ENCODE data around the gene SOS2. TPM values are rescaled to one million over a fixed set of nuclear protein-coding genes. Genes with fewer than 3 reads are reported as not detected.
"Not testable (repeated sequence)": the region's sequence is repeated elsewhere in the genome, so short reads cannot be mapped to it uniquely, and the experiment has no call there.

Gene SOS2
- polyA plus RNA-seq, 3 donors = 9.3 to 24.3 (median 12.0) TPM

DNA sequence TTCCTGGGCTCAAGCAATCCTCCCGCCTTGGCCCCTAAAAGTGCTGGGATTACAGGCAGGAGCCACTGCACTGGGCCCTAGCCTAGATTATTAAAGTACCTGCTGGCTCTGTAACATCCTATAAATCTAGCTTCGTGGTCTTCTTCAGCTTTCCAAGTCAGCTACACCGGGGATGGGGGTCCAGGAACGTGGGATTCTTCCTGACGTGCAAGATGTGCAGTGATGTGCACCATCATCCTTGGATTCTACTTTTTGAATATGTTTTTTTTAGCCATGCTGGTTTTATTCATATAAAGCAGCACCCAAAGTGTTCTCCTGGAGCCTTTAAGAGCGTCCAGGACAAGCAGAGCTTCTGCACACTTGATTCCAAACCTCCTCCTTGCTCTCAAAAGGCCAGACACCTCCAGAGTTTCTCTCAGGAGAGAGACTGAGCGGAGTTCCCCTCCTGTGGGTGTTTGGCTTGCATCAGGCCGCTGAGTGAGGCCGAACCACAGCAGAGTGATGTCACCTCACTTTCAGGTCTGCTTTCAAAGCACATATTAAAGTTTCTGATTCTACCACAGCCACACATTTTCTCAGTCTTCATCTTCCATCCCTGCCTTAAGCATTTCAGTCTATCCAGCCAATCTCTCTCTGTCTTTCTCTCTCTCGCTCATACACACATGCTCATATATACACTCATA is 148.5 kb downstream of the SOS2 start:
- TF ChIP-seq, protein P1, sequence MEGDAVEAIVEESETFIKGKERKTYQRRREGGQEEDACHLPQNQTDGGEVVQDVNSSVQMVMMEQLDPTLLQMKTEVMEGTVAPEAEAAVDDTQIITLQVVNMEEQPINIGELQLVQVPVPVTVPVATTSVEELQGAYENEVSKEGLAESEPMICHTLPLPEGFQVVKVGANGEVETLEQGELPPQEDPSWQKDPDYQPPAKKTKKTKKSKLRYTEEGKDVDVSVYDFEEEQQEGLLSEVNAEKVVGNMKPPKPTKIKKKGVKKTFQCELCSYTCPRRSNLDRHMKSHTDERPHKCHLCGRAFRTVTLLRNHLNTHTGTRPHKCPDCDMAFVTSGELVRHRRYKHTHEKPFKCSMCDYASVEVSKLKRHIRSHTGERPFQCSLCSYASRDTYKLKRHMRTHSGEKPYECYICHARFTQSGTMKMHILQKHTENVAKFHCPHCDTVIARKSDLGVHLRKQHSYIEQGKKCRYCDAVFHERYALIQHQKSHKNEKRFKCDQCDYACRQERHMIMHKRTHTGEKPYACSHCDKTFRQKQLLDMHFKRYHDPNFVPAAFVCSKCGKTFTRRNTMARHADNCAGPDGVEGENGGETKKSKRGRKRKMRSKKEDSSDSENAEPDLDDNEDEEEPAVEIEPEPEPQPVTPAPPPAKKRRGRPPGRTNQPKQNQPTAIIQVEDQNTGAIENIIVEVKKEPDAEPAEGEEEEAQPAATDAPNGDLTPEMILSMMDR (IDR thresholded peaks at IDR 0.05) = no peak
- peak; percentile 69 to 84 (median 71) for DNase-seq
- peaks cover 0 to 1% (median 0%) of the 10 kb centered on the region in 3 donors for H3K27me3 Mint-ChIP-seq (ENCODE audit: low read depth in 3 of 3)
- no peak overlapping the region for H3K4me3 Mint-ChIP-seq
- Histone ChIP-seq H3K27ac (ENCODE audit: low read depth in 1 of 2, low read length in 2 of 2) (peak overlapping the region; percentile 0 to 70), H2AFZ (ENCODE audit: insufficient read depth, low read depth, low read length, poor library complexity, severe bottlenecking) (peak overlapping the region; percentile 51), H3K27me3 (ENCODE audit: control insufficient read depth in 2 of 2, insufficient read depth in 2 of 2, low read length in 2 of 2) (no peaks in the 10 kb centered on the region), H3K4me1 (ENCODE audit: control insufficient read depth in 1 of 2, insufficient read depth in 2 of 2, low read length in 2 of 2) (peaks cover 15 to 24% of the 10 kb centered on the region in 2 donors), H3K79me2 (ENCODE audit: insufficient read depth, low read length) (no peaks in the 10 kb centered on the region), H3K4me3 (replicated peaks in 1 of 3; ENCODE audit: low read depth in 2 of 3, low read length in 3 of 3) (no peak overlapping the region), H3K9ac (ENCODE audit: insufficient read depth, low read length, poor library complexity, severe bottlenecking) (no peak overlapping the region), H4K20me1 (ENCODE audit: insufficient read depth, low read length) (no peaks in the 10 kb centered on the region), H3K36me3 (replicated peaks in 1 of 2; ENCODE audit: control insufficient read depth in 1 of 2, insufficient read depth in 2 of 2, low read length in 2 of 2) (no peaks in the 10 kb centered on the region), H3K4me2 (replicated peaks; ENCODE audit: extremely low read depth, low read length, poor library complexity, severe bottlenecking) (no peak overlapping the region), H3K9me3 (replicated peaks in 1 of 2; ENCODE audit: control insufficient read depth in 1 of 2, insufficient read depth in 1 of 2, low read length in 2 of 2) (no peaks in the 10 kb centered on the region)
- peak overlapping the region; percentile 58 to 89 (median 78) for H3K27ac Mint-ChIP-seq
- 47% methylated on average over 7 of the region's 10 CpGs for WGBS (ENCODE audit: insufficient coverage)
- peaks cover 6 to 13% of the 10 kb centered on the region in 2 donors for H3K36me3 Mint-ChIP-seq
- H3K4me1 Mint-ChIP-seq = peaks cover 23% of the 10 kb centered on the region
- intact Hi-C loops (cut with micrococcal nuclease) = no loop called here
- H3K9me3 Mint-ChIP-seq = peaks cover 0 to 5% (median 0%) of the 10 kb centered on the region in 7 donors

DNA sequence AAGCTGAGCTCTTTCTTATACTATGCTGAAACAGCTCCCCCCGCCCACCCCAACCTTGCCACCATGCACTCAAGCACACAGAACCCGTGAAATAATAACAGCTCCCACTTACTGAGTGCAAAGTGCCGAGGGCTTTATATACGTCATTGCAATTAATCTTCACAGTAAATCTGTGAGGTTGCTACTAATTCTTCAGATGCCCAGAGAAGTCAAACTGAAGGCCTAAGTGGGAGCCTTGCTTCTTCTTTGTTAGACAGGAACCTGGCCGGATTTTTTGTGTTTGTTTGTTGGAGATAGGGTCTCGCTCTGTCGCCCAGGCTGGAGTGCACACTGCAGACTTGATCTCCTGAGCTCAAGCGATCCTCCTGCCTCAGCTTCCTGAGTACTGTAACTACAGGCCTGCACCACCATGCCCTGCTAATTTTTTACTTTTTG is 149.1 kb downstream of the SOS2 start:
- peaks cover 13 to 18% of the 10 kb centered on the region in 2 donors for H3K4me1 ChIP-seq (ENCODE audit: control insufficient read depth in 1 of 2, insufficient read depth in 2 of 2, low read length in 2 of 2)
- no peak for DNase-seq
- 93% methylated on average over 5 of the region's 8 CpGs for WGBS (ENCODE audit: insufficient coverage)
- Mint-ChIP-seq H3K36me3 (peaks cover 6 to 12% of the 10 kb centered on the region in 2 donors), H3K4me3 (no peak overlapping the region), H3K9me3 (peaks cover 0 to 5% (median 0%) of the 10 kb centered on the region in 7 donors), H3K27ac (peak overlapping the region in 1 of 7 donors; percentile 89), H3K27me3 (ENCODE audit: low read depth in 3 of 3) (peaks cover 0 to 1% (median 0%) of the 10 kb centered on the region in 3 donors), H3K4me1 (peaks cover 20% of the 10 kb centered on the region)
- no peaks in the 10 kb centered on the region for H3K27me3 ChIP-seq (ENCODE audit: control insufficient read depth in 2 of 2, insufficient read depth in 2 of 2, low read length in 2 of 2)
- no peak overlapping the region for H3K9ac ChIP-seq (ENCODE audit: insufficient read depth, low read length, poor library complexity, severe bottlenecking)
- intact Hi-C loops (cut with micrococcal nuclease) = no loop called here
- peak overlapping the region; percentile 0 to 70 for H3K27ac ChIP-seq (ENCODE audit: low read depth in 1 of 2, low read length in 2 of 2)
- no peak overlapping the region for H3K4me2 ChIP-seq (replicated peaks; ENCODE audit: extremely low read depth, low read length, poor library complexity, severe bottlenecking)
- no peaks in the 10 kb centered on the region for H4K20me1 ChIP-seq (ENCODE audit: insufficient read depth, low read length)
- H3K4me3 ChIP-seq (replicated peaks in 1 of 3; ENCODE audit: low read depth in 2 of 3, low read length in 3 of 3) = no peak overlapping the region
- no peaks in the 10 kb centered on the region for H3K36me3 ChIP-seq (replicated peaks in 1 of 2; ENCODE audit: control insufficient read depth in 1 of 2, insufficient read depth in 2 of 2, low read length in 2 of 2)
- TF ChIP-seq, protein P1 (IDR thresholded peaks at IDR 0.05) = no peak
- H2AFZ ChIP-seq (ENCODE audit: insufficient read depth, low read depth, low read length, poor library complexity, severe bottlenecking) = no peak overlapping the region
- no peaks in the 10 kb centered on the region for H3K9me3 ChIP-seq (replicated peaks in 1 of 2; ENCODE audit: control insufficient read depth in 1 of 2, insufficient read depth in 1 of 2, low read length in 2 of 2)
- H3K79me2 ChIP-seq (ENCODE audit: insufficient read depth, low read length) = no peaks in the 10 kb centered on the region

DNA sequence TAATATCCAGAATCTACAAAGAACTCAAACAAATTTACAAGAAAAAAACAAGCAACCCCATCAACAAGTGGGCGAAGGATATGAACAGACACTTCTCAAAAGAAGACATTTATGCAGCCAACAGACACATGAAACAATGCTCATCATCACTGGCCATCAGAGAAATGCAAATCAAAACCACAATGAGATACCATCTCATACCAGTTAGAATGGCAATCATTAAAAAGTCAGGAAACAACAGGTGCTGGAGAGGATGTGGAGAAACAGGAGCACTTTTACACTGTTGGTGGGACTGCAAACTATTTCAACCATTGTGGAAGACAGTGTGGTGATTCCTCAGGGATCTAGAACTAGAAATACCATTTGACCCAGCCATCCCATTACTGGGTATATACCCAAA is 152.3 kb downstream of the SOS2 start:
- H3K27me3 Mint-ChIP-seq (ENCODE audit: low read depth in 3 of 3); H3K4me3 Mint-ChIP-seq; H3K9me3 ChIP-seq (replicated peaks in 1 of 2; ENCODE audit: control insufficient read depth in 1 of 2, insufficient read depth in 1 of 2, low read length in 2 of 2); H3K27me3 ChIP-seq (ENCODE audit: control insufficient read depth in 2 of 2, insufficient read depth in 2 of 2, low read length in 2 of 2); DNase-seq; H3K9me3 Mint-ChIP-seq; H3K4me2 ChIP-seq (replicated peaks; ENCODE audit: extremely low read depth, low read length, poor library complexity, severe bottlenecking); H2AFZ ChIP-seq (ENCODE audit: insufficient read depth, low read depth, low read length, poor library complexity, severe bottlenecking); intact Hi-C loops (cut with micrococcal nuclease); H4K20me1 ChIP-seq (ENCODE audit: insufficient read depth, low read length); H3K36me3 ChIP-seq (replicated peaks in 1 of 2; ENCODE audit: control insufficient read depth in 1 of 2, insufficient read depth in 2 of 2, low read length in 2 of 2); H3K36me3 Mint-ChIP-seq; H3K9ac ChIP-seq (ENCODE audit: insufficient read depth, low read length, poor library complexity, severe bottlenecking); H3K4me3 ChIP-seq (replicated peaks in 1 of 3; ENCODE audit: low read depth in 2 of 3, low read length in 3 of 3); H3K27ac Mint-ChIP-seq; H3K27ac ChIP-seq (ENCODE audit: low read depth in 1 of 2, low read length in 2 of 2); H3K79me2 ChIP-seq (ENCODE audit: insufficient read depth, low read length): not testable (repeated sequence)
- WGBS (ENCODE audit: insufficient coverage) = no CpG with 5 or more reads among the region's 1 CpG
- peaks cover 13 to 14% of the 10 kb centered on the region in 2 donors for H3K4me1 ChIP-seq (ENCODE audit: control insufficient read depth in 1 of 2, insufficient read depth in 2 of 2, low read length in 2 of 2)
- H3K4me1 Mint-ChIP-seq = peaks cover 17% of the 10 kb centered on the region

Measured in CD14-positive monocyte (primary cell).